GM21515 (cell line): ENCODE data around the gene RAD51B.

ENCODE experiments used
- ATAC-seq: cut with Tn5 transposase; IDR thresholded peaks from one replicate; pipeline ENCODE4 v1.9.1; 2021; ENCODE audit not compliant: unreplicated experiment

The RAD51B gene

GRCh38 chr14:67833403-67833802 is 13.8 kb downstream of the RAD51B start:
- ATAC-seq, result no peak

- ATAC-seq, result no peak
Observed at GRCh38 chr14:67835596-67835995, 16.0 kb downstream of the RAD51B start.

DNA sequence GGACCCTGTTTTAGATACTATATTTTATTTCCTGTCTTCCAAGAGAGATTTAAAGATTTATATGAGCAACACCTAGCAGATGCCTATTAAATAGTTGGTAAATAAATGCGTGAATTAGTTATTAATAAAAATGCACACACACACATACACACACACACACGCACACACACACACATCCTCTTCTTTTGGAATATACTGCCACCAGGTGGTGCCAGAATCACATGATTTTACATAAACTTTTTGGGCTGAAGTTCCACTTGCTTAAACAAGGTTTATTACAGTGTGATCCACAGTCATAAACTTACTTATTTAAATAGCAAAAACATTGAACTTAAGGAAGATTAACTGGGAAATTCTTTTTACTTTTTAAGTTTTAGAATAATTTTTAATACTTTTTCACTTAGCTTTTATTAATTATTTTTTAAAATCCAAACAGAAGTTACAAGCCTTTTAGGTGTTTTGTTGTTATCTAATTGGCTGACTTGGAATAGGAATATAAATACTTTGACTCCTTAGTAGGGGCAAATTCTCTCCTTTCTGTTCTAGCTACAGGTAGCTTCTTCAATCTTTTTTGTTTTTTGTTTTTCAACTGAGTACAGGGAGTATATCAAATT is 17.5 kb downstream of the RAD51B start:
- no peak for ATAC-seq

DNA sequence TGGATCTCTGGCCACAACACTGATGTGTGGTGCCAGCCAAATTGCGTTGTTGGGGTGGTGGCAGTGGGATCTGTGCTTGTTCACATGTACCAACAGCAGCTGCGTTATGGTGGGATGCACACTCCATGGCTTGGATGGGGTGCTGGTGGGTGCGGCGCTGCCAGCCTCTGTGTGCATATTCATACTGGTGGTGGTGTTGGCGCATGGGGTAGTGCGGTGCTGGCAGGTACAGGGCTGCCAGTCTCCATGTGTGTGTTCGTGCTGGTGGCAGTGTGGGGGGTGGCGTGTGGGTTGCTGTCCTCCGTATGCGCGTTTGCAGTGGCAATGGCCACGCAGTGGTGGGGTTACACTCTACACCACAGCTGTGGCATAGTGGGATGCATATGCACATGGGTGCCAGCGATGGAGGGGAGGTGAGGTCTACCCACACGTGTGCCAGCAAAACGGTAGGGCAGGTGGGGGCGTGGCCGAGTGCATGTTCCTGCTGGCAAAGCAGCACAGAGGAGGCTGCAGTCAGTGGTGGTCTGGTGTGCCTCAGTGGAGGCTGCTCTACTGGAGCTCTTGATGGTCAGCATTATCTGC is 26.5 kb downstream of the RAD51B start:
- ATAC-seq, result no peak

- ATAC-seq, result no peak
Observed at GRCh38 chr14:67850066-67850830, 30.7 kb downstream of the RAD51B start.

- no peak for ATAC-seq
Observed at GRCh38 chr14:67851785-67852410, 32.3 kb downstream of the RAD51B start.

DNA sequence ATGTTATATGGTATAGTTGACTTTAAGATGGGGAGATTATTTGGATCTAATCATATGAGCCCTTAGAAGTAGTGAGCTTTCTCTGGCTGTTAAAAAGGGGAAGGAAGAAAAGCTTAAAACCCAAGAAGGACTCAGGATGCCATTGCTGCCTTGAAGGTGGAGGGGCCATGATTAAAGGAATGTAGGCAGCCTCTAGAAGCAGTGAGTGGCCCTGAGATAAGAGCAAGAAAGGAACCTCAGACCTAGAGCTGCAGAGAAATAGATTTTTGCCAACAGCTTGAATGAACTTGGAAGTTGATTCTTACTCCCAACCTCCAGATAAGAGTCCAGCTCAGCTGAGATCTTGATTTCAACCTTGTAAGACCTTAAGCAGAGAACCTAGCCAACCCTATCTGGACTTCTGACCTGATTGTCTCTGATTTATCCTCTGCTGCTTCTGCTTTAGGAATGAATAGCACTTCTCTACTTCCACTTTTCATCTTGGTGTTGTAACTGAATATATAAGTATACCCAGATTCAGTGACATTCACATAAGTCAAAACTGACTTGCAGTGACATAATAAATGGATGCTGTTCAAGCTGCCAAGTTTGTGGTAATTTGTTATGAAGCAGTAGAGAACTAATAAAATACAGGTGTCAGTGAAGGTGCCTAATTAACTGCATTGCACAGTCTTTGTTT is 33.5 kb downstream of the RAD51B start:
- ATAC-seq, result no peak

GRCh38 chr14:67853715-67854114 is 34.1 kb downstream of the RAD51B start:
- ATAC-seq, result no peak

DNA sequence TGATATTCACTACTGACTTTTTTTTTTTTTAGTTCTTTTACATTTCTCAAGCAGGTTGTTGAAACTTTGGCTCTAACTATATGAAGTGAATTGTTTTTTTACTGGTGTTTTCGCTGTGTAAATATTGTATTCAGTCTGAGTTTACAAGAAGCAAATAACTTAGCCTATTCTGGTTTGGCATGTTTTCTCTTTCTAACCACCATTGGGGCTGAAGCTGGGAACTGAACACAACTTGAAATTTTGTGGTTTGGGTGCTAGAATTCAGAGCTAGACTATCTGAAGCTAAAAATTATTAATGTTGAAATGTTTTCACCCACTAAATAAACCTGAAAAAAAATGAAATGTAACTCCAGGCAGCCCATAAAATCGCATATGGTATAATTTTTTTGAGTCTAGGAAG is 37.2 kb downstream of the RAD51B start:
- ATAC-seq, result no peak

DNA sequence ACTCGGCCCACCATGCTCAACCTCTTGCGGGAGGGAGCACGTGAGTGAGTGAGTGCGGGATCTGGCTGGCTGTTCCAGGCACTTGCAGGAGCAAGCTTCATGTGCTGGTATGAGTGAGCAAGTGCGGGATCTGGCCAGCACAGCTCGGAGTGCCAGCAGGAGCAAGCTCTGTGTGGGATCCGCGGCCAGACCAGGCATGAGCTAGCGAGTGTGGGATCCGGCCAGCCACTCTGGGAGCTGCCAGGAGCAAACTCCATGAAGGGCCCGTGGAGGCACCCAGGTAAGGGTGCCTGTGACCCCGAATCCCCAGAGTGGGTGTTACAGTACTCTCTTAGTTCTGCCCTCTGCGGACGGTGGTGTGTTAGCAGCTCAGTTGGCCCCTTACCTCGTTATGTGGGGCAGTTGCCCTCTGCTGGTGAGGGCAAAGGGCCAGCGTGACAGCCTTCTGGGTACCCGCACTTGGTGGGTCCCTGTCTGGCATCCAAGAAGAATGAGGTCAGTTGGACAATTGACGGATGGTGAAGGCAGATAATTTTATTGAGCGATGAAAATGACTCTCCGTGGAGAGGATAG is 38.3 kb downstream of the RAD51B start:
- no peak for ATAC-seq

DNA sequence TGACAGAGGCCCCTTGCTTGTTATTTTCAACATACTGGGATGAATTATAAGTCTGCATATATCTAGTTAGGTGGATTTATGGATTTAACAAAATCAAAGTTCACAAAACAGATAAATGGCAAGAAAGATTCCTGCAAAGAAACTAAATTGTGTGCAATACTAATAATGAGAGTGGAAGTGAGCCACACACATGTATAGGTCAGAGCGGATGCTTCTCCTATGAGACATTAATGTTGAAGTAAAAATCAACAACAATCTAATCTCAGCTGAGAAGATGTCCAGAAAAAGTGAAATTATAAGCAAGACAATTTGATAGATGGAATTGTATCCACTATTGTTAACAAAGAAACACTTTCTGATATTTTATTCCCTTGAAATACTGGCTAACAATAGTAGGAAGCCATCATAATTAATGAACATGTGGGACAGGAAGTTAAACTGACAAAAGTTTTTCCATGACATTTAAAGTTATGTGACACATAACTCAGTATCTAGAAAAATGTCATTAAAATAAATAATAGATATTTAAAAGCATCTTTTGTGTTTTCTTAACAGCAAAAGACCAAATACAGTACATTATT is 39.7 kb downstream of the RAD51B start:
- ATAC-seq, result no peak

DNA sequence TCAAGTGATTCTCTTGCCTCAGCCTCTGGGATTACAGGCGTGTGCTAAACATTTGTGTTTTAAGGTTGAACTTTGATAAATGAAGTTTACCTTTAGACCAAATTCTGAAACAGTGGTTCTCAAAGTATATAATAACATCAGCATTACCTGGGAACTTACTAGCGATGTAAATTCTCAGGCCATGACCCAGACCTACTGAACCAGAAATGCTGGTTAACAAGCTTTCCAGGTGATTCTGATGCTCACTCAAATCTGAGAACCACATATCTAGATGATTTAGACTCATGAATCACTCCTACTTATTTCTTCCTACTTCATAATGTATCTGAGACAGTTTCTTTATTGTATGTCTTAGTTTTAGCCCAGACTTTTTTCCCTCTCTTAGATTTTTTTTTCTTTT is 43.6 kb downstream of the RAD51B start:
- no peak for ATAC-seq

GRCh38 chr14:67875175-67876006 is 55.8 kb downstream of the RAD51B start:
- ATAC-seq, result no peak

GRCh38 chr14:67879026-67879425 is 59.4 kb downstream of the RAD51B start:
- ATAC-seq, result no peak

DNA sequence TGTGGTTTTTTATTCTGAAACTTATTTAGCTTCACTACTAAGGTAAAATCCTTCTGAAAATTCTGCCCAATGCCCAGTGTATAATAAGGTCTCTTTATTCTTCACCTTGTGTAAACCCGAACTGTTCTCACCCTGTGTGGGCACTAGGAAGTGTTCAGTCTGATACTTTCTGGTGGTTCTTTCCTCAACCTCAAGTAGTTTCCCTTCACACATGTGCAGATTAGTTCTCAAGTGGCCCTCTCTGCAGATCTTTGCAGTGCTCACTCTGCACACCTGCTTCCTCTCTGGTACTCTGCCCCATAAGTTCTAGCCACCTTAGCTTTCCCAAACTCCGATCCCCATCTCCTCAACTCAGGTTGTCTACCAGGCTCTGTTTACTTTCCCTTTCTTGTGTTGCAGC is 61.6 kb downstream of the RAD51B start:
- peak; percentile 85 for ATAC-seq

- ATAC-seq, result no peak
Observed at GRCh38 chr14:67882986-67883555, 63.5 kb downstream of the RAD51B start.

GRCh38 chr14:67883717-67884116 is 64.1 kb downstream of the RAD51B start:
- ATAC-seq, result no peak

DNA sequence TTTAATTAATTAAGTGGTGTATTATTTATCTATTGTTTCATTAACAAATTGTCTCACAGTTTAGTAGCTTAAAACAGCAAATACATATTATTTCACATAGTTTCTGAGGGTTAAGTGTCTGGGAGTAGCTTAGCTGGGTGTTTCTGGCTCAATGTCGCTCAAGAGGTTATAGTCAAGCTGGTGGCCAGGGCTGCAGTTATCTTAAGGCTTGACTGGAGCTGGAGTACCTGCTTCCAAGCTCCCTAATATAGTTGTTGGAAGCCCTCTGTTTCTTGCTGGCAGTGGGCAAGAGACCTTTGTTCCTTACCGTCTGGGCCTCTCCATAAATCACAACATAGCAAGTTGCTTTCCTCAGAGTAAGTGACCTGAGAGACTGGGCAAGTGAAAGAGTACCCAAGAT is 66.6 kb downstream of the RAD51B start:
- no peak for ATAC-seq

GRCh38 chr14:67887478-67887877 is 67.9 kb downstream of the RAD51B start:
- ATAC-seq, result no peak
